Astrocyte of the spinal cord (primary cell): ENCODE data around the gene PDGFRB.
A peak's percentile ranks its signal among the peaks of the same experiment; 100 is the strongest.

Experiments
- DNase-seq: peaks from one replicate; pipeline ENCODE4 v3.0.0; 2011; ENCODE audit warnings: low read depth, low spot score
- H3K4me3 ChIP-seq: 2 replicates; pipeline ENCODE4 v1.5.1; 2011; ENCODE audit warnings: low read depth, mild to moderate bottlenecking, low read length, moderate library complexity
- CTCF ChIP-seq: IDR thresholded peaks from 2 replicates; pipeline ENCODE4 v1.5.1; 2012; ENCODE audit warnings: low read depth, mild to moderate bottlenecking, low read length, inconsistent platforms
- in situ Hi-C: cut with HindIII; loops from 2 replicates; pipeline ENCODE4 v1.10.0; 2017; ENCODE audit warnings: low sequenced_read_pairs

PDGFRB gene

GRCh38 chr5:150178262-150178661 is 22.6 kb upstream of the PDGFRB start:
- in situ Hi-C loops, result no loop called here

DNA sequence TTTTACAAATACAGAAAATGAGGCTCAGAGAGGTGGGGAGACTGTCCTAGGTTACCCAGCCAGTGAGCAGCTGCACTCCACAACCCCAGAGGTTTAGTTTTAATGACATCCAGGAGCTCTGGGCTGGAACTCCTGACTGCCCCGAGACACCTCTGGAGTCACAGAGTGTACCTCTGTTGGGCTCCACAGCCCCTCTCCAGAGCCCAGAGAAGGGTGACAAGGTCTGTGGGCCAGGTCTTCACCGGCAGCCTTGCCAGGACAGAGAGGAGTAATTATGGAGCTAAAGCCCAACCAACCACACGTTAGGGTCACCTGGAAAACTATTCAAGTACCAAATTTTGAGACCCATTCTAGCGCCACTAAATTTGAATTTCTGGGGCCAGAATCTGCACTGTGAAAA is 22.1 kb upstream of the PDGFRB start:
- no peak for DNase-seq
- in situ Hi-C loops, result no loop called here
- no peak overlapping the region for H3K4me3 ChIP-seq
- TF ChIP-seq CTCF, result no peak

More at GRCh38 chr5:150178262-150178661, 22.6 kb upstream of the PDGFRB start:
- no peak overlapping the region for H3K4me3 ChIP-seq
- no peak for TF ChIP-seq CTCF
- no peak for DNase-seq

DNA sequence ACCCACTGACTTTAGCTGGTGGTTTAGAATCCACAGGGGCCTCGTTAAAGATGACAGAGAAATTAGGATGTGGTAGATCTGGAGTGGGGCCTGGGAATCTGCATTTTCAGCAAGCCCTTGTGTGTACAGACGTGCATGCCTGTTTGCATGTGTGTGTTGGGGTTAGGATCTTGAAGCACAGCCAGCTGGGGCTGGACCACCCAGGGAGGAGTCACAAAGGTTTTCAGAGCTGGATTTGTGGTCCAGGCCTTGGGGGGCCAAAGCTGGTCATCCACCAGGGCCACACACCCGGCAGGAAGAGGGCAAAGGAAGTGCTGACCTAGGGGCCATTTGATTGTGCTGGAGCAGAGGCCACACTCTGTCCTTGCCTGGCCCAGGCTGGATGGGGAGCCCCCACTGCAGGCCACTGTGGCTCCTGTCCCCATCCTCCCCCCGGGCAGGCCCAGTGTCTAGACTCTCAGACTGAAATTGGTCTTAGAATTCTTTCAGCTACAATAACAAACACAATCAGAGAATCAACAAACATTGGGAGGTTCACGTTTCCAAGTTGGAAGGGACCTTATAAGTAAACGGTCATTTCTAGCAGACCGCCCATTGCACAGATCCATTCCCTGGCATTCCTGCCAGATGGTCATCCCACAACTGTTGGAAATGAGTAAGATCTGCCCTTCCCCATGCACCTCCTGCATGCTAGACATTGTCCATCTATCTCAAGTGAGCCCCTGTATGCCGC is 21.3 kb upstream of the PDGFRB start:
- DNase-seq, result peak; percentile 36
- TF ChIP-seq CTCF, result no peak

GRCh38 chr5:150175536-150175935 is 19.9 kb upstream of the PDGFRB start:
- H3K4me3 ChIP-seq, result no peak overlapping the region
- no peak for DNase-seq
- TF ChIP-seq CTCF, result peak; percentile 70
- in situ Hi-C loops, result no loop called here

More for the DNA sequence above, 21.3 kb upstream of the PDGFRB start:
- H3K4me3 ChIP-seq, result no peak overlapping the region
- in situ Hi-C loops, result no loop called here

GRCh38 chr5:150175076-150175475 is 19.4 kb upstream of the PDGFRB start:
- in situ Hi-C loops, result no loop called here
- no peak for DNase-seq
- no peak for TF ChIP-seq CTCF
- H3K4me3 ChIP-seq, result no peak overlapping the region

DNA sequence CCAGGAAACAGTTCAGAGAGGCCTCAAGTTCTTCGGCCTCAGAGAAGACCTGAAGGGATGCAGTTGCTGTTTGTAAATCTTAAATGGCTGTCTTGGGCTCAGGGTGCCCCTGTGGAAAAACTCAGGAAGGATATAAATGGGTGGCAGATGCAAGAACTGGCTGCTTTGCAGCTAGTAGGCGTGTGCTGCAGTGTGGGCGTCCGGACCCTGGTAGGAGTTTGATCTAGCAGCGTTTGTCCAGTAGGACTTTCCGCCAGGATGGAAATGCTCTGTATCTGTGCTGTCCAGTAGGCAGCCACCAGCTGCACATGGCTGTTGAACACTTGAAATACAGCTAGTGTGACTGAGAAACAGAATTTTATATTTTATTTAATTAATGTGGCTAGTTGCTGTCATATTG is 18.6 kb upstream of the PDGFRB start:
- in situ Hi-C loops, result no loop called here
- DNase-seq, result no peak
- TF ChIP-seq CTCF, result no peak
- H3K4me3 ChIP-seq, result no peak overlapping the region

GRCh38 chr5:150173161-150173560 is 17.5 kb upstream of the PDGFRB start:
- DNase-seq, result no peak
- no peak for TF ChIP-seq CTCF
- H3K4me3 ChIP-seq, result no peak overlapping the region
- in situ Hi-C loops, result no loop called here
